Left lung (tissue), 10 donors: ENCODE results near the gene ST7. TPM values are rescaled to one million over a fixed set of nuclear protein-coding genes. Genes with fewer than 3 reads are reported as not detected.
A peak's percentile ranks its signal among the peaks of the same experiment; 100 is the strongest.

Experiments used
- ATAC-seq: fragments of 200-7000 bp; cut with Tn5 transposase; one replicate; pipeline ENCODE4 v1.9.1; 2020; ENCODE audit warnings: moderate library complexity
- DNase-seq, 4 donors: peaks; one replicate each; pipeline ENCODE4 v3.0.0-alpha.2; 2013 to 2020
- H3K27ac ChIP-seq, 2 donors: fragments of 200-600 bp; sonication (generic) in 1 of 2; one replicate each; pipeline versions ENCODE4 v1.5.0 to v1.8.0; 2020 to 2021
- H3K27me3 ChIP-seq, 2 donors: fragments of 200-600 bp; sonication (generic) in 1 of 2; one replicate each; pipeline versions ENCODE4 v1.5.0 to v1.8.0; 2020 to 2021
- H3K36me3 ChIP-seq, 2 donors: fragments of 200-600 bp; sonication (generic) in 1 of 2; one replicate each; pipeline versions ENCODE4 v1.5.0 to v1.8.0; 2020 to 2021
- H3K4me1 ChIP-seq, 2 donors: fragments of 200-600 bp; one replicate each; pipeline ENCODE4 v1.8.0; 2021
- H3K4me3 ChIP-seq, 2 donors: fragments of 200-600 bp; sonication (generic) in 1 of 2; one replicate each; pipeline versions ENCODE4 v1.5.0 to v1.8.0; 2020 to 2021; ENCODE audit warnings: mild to moderate bottlenecking in 1 of 2
- H3K9me3 ChIP-seq, 2 donors: fragments of 200-600 bp; sonication (generic) in 1 of 2; one replicate each; pipeline versions ENCODE4 v1.5.0 to v1.8.0; 2020 to 2021
- intact Hi-C, 2 donors: fragments of 100-400 bp; cut with DNase I; formaldehyde crosslinking; loops; one replicate each; pipeline versions ENCODE4 v1.11.2 to v1.14.2; 2022
- polyA plus RNA-seq, 6 donors: library from polyadenylated mRNA; unstranded; fragments of 120-200 nt; gene quantifications; one replicate each; pipeline ENCODE4 v1.2.1, GENCODE V29; 2013; ENCODE audit not compliant: insufficient read length in 6 of 6
- total RNA-seq, 2 donors: library from RNA; stranded (reverse); fragmentation: NEBNext Ultra II Directional; extraction: Animal tissue kit (Norgen Biotek cat#: 25700); gene quantifications; one replicate each; pipeline ENCODE4 v1.2.1, GENCODE V29; 2021
- TF ChIP-seq, protein P1 (sequence below), 2 donors: fragments of 200-600 bp; sonication (generic) in 1 of 2; IDR thresholded peaks; one replicate each; pipeline versions ENCODE4 v1.5.0 to v1.8.0; 2021; ENCODE audit warnings: antibody characterized with exemption in 2 of 2
- donor health status: DM: no; HTN: yes; CAD: no.
- donor health status: DM: no; HTN: no; CAD: no.

Gene ST7
- total and polyA plus RNA-seq, 8 donors = 36.3 to 60.6 (median 48.4) TPM

DNA sequence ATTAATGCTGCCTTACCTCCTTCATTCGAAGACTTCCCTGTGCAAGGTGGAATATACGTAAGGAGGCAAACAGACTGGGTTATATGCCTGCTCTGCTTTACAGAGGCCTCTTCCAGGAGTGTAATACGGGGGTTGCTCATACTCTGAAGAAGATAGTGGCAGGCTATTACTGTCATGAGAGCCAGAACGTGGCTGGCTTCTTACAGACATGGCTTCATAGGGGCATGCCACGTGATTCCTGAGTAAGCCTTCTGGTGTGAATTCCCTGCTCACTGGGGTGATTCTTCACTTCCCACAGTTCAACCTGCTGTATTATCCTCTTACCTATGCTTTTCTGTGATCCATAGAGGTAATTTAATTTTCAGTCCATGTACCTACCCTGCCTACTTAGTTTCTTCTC lies 141.8 kb downstream of the ST7 start:
- H3K27ac ChIP-seq = no peak overlapping the region
- H3K36me3 ChIP-seq = no peaks in the 10 kb centered on the region
- ATAC-seq (no peak), DNase-seq (no peak)
- TF ChIP-seq, protein P1, sequence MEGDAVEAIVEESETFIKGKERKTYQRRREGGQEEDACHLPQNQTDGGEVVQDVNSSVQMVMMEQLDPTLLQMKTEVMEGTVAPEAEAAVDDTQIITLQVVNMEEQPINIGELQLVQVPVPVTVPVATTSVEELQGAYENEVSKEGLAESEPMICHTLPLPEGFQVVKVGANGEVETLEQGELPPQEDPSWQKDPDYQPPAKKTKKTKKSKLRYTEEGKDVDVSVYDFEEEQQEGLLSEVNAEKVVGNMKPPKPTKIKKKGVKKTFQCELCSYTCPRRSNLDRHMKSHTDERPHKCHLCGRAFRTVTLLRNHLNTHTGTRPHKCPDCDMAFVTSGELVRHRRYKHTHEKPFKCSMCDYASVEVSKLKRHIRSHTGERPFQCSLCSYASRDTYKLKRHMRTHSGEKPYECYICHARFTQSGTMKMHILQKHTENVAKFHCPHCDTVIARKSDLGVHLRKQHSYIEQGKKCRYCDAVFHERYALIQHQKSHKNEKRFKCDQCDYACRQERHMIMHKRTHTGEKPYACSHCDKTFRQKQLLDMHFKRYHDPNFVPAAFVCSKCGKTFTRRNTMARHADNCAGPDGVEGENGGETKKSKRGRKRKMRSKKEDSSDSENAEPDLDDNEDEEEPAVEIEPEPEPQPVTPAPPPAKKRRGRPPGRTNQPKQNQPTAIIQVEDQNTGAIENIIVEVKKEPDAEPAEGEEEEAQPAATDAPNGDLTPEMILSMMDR (IDR thresholded peaks at IDR 0.05) = no peak
- H3K4me3 ChIP-seq = no peak overlapping the region
- H3K4me1 ChIP-seq = peaks cover 0 to 7% of the 10 kb centered on the region in 2 donors
- intact Hi-C loops = no loop called here
- no peaks in the 10 kb centered on the region for H3K27me3 ChIP-seq
- no peaks in the 10 kb centered on the region for H3K9me3 ChIP-seq

DNA sequence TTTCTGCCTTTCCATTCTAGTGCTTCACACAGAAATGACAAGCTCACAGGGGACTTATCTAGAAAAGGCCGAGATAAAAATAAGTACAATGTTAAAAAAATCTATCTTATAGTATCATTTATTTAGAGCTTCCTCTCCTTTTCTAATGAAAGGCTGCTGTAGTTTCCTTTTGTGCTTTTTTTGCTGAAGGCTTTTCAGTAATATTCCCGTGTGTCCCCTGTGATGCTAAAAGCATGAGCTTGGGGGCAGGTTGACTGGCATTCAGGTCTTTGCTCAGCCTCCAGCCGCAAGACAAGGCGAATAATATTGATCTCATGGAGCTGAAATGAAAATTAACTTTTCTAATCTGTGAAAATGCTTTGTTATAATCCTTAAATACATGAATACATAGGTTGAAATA lies 143.0 kb downstream of the ST7 start:
- DNase-seq = no peak
- intact Hi-C loops = no loop called here
- Histone ChIP-seq H3K36me3 (no peaks in the 10 kb centered on the region), H3K9me3 (no peaks in the 10 kb centered on the region), H3K27ac (no peak overlapping the region), H3K27me3 (no peaks in the 10 kb centered on the region), H3K4me3 (no peak overlapping the region), H3K4me1 (no peaks in the 10 kb centered on the region)
- TF ChIP-seq, protein P1 (IDR thresholded peaks at IDR 0.05) = no peak
- ATAC-seq = no peak

DNA sequence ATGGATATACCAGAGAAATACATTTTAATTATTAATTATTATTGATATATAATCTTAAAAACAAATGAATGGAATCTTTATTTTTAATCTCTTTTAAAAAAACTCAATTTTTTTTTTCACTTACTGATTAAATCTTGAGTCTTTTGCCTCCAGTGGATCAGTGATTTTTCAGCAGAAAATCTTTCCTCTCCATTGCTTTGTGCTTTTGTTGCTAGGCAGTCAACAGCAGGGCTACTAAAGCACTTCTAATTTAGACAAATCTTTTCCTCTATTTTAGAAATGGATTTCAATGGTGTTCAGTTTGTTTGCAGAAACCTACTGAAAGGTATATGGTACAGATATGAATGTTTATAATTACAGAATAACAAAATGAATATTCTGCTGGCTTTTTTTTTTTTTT lies 143.6 kb downstream of the ST7 start:
- Histone ChIP-seq H3K36me3 (no peaks in the 10 kb centered on the region), H3K4me3 (no peak overlapping the region), H3K9me3 (no peaks in the 10 kb centered on the region), H3K27me3 (no peaks in the 10 kb centered on the region), H3K4me1 (no peaks in the 10 kb centered on the region), H3K27ac (no peak overlapping the region)
- TF ChIP-seq, protein P1 (IDR thresholded peaks at IDR 0.05) = no peak
- DNase-seq (no peak), ATAC-seq (no peak)
- intact Hi-C loops = no loop called here

DNA sequence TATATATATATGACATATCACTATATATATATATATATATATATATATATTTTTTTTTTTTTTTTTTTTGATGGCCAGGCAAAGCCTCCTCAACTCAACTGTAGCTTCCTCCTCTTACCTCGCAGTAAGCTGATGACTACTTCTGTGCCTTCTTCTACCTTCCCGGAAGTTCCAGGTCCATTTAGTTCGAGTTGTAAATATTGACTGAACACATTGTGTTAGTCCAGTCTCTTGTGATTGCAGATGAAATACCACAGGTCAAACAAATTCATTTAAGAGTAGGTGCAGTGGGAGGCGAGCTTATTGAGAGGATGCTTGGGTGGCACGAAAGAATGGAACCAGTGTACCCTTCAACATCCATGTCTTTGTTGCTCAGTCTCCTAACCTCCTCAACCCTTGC lies 144.6 kb downstream of the ST7 start:
- Histone ChIP-seq H3K4me1 (no peaks in the 10 kb centered on the region), H3K36me3 (no peaks in the 10 kb centered on the region), H3K9me3 (no peaks in the 10 kb centered on the region), H3K27me3 (no peaks in the 10 kb centered on the region), H3K27ac (peak overlapping the region in 1 of 2 donors; percentile 5), H3K4me3 (no peak overlapping the region)
- ATAC-seq = peak; percentile 73
- DNase-seq = no peak
- intact Hi-C loops = no loop called here
- TF ChIP-seq, protein P1 (IDR thresholded peaks at IDR 0.05) = no peak

DNA sequence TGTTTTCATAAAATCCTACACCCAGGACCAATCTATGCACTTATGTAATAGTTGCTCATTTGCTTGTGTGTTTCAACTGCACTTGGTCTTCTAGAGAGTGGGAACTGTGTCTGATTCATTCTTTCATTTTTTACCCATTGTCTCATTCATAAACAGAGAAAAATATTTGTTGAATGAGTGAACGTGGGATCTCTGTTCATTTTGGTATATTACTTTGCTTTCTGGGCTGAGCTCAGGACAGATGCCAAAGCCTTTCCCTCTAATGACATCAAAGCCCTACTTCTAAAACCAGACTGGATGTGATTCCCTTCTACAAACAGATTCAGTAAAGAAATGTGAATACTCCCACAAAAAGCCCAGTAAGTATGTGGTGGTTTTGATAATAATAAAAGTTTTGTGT lies 145.2 kb downstream of the ST7 start:
- Histone ChIP-seq H3K4me1 (no peaks in the 10 kb centered on the region), H3K27me3 (no peaks in the 10 kb centered on the region), H3K27ac (peak overlapping the region in 1 of 2 donors; percentile 5), H3K9me3 (no peaks in the 10 kb centered on the region), H3K4me3 (no peak overlapping the region), H3K36me3 (no peaks in the 10 kb centered on the region)
- intact Hi-C loops = no loop called here
- ATAC-seq (peak; percentile 62), DNase-seq (no peak)
- TF ChIP-seq, protein P1 (IDR thresholded peaks at IDR 0.05) = no peak
